Stimulated activated CD4-positive, alpha-beta T cell treated with anti-CD3 and anti-CD28 coated beads, Interleukin-4, amount 100 ng/mL, for 1 hour (primary cell): Measurements from ENCODE around the gene NIFK.
"Not testable (repeated sequence)": the region's sequence is repeated elsewhere in the genome, so short reads cannot be mapped to it uniquely, and the experiment has no call there.

Experiments used
- DNase-seq: peaks from one replicate; pipeline ENCODE4 v3.0.0-alpha.2; 2020

NIFK gene

DNA sequence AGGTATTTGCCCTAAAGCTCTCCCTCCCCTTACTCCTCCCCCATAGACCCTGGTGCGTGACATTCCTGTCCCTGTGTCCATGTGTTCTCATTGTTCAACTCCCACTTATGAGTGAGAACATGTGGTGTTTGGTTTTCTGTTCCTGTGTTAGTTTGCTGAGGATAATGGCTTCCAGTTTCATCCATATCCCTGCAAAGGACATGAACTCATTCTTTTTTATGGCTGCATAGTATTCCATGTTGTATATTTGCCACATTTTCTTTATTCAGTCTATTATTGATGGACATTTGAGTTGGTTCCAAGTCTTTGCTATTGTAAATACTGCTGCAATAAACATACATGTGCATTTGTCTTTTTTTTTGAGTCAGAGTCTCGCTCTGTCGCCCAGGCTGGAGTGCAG, 46.1 kb downstream of the NIFK start:
- DNase-seq = not testable (repeated sequence)

DNA sequence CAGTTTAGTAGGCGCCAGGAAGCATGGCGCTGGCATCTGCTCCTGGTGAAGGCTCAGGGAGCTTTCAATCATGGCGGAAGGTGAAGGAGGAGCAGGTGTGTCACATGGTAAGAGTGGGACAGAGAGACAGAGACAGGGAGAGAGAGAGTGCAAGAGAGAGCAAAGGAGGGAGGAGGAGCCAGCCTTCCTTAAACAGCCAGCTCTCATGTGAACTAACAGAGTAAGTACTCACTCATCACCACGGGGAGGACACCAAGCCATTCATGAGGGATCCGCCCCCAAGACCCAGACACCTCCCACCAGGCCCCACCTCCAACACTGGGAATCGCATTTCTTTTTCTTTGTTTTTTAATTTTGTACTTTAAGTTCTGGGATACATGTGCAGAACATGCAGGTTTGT, 46.6 kb downstream of the NIFK start:
- DNase-seq = no peak

- DNase-seq = no peak
Measured at GRCh38 chr2:121689356-121689755, 47.3 kb downstream of the NIFK start.

- DNase-seq = no peak
Measured at GRCh38 chr2:121688820-121689219, 47.9 kb downstream of the NIFK start.

DNA sequence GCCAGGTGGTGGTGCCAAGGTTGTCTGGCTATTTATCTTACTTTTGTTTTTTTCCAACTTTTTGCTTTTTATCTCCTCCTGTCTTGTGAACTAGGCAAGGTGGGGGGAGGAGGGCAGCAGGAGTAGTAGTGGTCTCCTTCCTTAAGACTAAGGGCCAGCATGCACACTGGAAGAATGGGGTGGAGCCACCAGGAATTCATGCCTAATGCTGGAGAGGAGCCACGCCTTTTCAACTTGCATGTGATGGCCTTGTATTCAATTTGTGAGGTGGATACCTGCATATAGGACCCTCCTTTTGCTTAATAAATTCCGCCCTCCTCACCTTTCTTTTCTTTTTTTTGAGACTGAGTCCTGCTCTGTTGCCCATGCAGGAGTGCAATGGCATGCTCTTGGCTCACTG, 49.8 kb downstream of the NIFK start:
- no peak for DNase-seq

- DNase-seq = no peak
Measured at GRCh38 chr2:121686218-121686617, 50.5 kb downstream of the NIFK start.

- no peak for DNase-seq
Measured at GRCh38 chr2:121682396-121683298, 54.0 kb downstream of the NIFK start.

DNA sequence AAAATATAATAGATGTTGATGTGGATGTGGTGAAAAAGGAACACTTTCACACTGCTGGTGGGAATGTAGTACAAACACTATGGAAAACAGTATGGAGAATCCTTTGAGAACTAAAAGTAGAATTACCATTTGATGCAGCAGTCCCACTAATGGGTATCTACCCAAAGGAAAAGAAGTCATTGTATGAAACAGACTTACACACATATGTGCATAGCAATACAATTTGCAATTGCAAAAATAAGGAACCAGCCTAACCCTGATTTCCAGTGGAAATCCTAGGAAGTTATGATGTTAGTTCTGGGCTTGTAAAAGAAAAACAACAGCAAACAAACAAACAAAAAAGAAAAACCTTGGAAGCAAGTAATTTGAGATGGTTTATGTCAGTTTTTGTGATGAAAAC, 58.8 kb downstream of the NIFK start:
- no peak for DNase-seq
